Measurements from ENCODE around the gene AFP.

AFP gene

GRCh38 chr4:73439445-73439844 is 3.4 kb downstream of the AFP start:
- DNase-seq: no peak

- no peak for DNase-seq
Measured at GRCh38 chr4:73439991-73440390, 4.0 kb downstream of the AFP start.

GRCh38 chr4:73440653-73441052 is 4.6 kb downstream of the AFP start:
- no peak for DNase-seq

GRCh38 chr4:73442275-73442674 is 6.3 kb downstream of the AFP start:
- DNase-seq: no peak

DNA sequence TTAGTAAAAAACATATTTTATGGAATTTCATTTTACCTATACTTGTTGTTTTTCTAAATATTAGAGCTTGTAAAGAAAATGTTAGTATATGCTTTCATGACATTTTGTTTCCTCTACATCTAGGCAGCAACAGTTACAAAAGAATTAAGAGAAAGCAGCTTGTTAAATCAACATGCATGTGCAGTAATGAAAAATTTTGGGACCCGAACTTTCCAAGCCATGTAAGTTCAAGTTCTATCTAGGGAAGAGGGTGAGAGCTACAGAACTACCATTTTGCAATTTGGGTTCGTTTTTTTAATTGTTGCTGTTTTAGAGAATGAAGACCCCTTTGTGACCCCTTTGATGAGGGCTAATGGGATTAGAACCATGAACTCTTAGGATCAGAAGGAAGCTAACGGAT is 7.2 kb downstream of the AFP start:
- DNase-seq: no peak

DNA sequence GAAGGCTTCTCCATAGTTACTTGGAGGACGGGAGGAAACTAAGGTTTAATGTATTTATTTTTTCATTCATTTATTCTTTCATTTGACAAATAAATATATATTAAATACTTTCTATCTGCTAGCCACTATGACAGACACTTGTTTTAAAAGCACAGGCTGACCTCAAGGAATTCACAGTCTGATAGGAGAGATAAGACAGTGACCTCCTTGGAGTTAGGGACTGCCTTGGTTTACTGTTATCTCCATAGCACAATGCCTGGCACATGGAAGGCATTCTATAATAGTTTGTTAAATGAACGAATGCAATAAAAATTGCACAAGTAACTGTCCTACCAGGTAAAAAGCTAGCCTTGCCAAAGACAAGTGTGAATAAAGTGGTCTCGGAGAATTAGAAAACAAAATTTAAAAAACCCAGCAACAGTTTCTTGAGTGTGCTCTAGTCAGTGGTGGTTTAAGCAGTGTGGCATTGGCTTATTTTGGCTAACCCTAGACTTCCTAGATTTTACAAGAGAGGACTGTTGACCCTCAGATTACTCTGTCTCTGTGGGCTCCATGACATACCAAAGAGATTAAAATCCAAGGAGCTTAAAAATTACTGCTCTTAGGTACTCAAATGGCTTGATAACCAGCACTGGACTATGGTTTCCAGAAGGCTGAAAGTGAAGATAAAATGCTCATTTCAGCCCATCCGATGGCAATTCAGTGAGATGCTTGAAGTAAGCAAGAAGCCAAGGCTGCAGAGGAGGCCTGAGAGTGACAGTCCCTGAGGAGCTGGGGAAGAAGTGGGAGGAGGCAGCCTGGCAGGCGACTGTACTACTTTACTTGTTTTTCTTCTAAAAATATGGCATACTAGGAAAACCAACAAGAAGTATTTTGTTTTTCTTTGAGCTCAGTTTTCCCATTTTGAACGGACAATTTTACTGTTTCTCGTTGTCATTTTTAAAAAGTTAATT is 9.6 kb downstream of the AFP start:
- DNase-seq: no peak

- no peak for DNase-seq
Measured at GRCh38 chr4:73446336-73446938, 10.4 kb downstream of the AFP start.

DNA sequence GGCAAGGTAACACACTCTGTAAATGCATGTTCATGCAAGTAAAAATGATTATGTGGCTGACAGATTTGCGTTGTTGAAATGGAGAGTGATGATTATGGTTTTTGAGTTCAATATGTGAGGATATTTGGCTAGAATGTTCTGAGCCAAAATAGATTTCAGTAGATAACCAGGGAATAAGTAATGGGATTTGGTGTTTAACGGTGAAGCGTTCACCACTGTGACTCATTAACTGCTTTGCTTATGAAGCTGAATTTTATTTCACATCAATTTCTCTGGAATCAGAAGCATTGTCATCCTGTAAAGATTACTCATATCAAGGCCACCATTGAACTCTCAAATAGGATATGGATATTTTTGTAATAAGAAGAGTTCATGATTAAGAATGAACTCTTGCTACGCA is 11.7 kb downstream of the AFP start:
- no peak for DNase-seq

DNA sequence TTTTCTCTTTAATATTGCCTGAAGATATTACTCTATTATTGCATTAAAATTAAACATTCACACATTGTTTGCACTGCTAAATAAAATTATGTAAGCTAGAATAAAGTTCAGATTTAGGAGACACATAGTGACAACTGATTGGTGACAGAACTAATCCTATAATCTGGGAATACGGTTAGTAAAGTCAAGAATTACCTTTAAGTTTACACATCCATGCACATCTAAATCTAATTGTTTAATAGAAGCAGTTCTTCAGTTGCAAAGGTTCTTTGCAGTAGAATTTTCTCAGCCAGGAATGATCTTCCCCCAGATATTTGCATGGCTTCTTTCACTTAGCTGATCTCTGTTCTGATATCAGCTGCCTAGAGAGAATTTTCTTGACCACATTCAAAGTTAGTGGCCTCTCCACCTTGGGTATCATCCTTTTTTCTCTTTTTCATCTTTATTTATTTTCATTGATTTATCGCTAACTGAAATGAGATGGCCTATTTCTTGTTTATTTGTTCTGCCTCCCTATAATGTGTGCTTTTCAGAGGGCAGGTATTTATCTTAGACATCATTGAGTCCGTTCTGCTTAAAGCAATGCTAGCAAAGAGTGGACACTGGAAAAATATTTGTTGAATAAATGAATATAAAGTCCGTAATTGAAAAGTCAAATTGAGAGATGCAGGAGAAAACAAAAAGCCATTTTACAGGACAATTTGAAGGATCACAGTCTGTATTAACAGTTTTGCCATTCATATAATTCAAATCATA is 12.6 kb downstream of the AFP start:
- no peak for DNase-seq

DNA sequence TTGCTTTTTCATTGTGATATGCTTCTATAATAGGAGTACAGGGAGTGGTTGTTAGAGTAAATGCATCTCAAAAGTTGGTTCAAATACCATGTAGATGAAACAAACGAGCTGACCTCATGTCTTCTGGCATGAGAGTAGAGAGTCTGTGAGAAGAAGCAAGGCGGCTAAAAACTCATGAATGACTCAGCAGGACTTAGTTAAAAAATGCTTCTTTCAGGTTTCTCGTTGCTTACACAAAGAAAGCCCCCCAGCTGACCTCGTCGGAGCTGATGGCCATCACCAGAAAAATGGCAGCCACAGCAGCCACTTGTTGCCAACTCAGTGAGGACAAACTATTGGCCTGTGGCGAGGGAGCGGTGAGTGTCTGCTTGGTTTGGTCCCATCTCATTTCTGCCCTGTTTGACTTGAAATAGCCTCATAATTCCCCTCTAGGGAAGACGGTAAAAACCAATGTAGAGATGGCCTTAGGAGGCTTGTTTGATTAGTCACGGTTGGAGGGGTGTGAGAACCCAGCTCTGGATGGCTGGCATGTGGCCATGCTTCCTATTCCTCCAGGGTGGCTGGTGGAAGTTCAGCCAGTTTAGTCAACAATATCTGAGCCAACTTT is 14.5 kb downstream of the AFP start:
- DNase-seq: no peak

DNA sequence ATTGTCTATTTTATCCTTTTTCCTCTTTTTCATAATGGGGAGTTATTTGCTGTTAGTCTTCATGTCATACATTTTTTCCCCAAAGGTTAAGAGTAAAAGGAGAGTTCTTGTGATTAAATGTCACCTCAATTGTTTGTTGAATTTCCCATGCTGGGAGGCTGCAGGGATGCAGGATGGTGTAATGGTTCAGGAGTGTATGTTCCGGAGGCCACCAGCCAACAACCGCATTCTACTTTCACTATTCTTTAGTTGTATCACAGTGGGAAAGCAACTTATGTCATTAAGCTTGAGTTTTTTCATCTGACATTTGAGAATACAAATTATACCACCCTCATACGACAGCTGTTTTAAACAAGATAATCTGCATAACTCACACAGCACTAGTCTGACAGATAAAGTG is 15.4 kb downstream of the AFP start:
- DNase-seq: no peak

- no peak for DNase-seq
Measured at GRCh38 chr4:73451981-73452747, 16.1 kb downstream of the AFP start.

DNA sequence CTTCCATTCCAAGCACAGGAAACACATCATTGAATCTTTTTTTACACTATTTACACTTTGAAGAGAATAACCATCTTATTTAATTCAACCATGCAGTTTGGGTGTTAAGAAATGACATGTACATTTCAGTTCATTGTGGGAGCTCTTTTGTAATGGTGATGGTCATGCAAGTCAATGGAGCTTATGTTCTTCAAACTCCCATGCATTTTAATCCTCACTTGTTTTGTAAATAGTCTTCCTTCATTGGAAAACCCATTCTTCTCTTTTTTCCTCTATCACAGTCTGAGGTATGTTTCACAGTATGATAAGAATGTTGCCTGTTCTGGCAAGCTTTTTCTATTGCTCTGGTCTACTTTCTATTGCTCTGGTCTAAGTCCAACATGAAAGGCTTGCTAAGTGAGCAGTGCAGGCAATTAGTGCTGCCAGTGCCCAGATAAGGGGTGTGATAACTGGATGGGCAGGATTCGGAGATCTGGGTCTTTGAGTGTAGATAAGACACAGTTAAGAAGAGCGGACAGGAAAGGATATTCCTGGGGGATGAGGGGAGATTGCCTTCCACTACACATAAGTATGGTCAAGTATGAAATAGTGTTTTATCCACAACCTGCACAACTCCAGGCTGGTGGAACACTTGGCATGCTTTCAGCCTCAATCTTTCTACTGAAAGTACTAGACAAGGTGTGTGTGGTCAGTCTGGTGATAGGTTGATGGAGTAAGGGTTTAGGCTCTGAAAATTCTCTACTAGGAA is 17.1 kb downstream of the AFP start:
- DNase-seq: no peak

DNA sequence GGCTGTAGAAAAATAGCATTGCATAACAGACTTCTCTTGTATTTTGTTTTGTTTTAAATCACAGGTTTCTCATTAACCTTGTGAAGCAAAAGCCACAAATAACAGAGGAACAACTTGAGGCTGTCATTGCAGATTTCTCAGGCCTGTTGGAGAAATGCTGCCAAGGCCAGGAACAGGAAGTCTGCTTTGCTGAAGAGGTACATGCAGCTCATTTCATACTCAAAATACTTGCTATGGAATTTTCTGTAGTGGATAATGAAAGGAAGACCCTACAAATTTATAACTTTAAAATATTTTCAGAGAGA is 17.6 kb downstream of the AFP start:
- no peak for DNase-seq

DNA sequence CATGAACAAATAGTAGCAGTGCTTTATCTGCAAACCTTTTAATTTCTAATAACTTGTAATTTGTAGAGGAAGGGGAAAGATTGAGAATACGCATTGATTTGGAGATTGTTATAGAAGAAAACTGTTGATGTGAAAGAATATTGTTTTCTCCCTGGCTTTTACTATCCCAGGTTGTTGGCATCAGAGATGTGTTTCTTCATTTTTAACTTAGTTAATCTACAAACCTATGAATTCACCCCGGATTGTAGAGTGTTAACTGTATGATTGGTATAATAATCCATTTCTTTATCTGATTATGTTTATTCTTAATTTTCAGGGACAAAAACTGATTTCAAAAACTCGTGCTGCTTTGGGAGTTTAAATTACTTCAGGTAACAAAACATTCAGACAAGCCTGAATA is 18.9 kb downstream of the AFP start:
- no peak for DNase-seq

- DNase-seq: no peak
Measured at GRCh38 chr4:73456177-73457022, 20.4 kb downstream of the AFP start.

- DNase-seq: no peak
Measured at GRCh38 chr4:73458184-73459047, 22.4 kb downstream of the AFP start.

GRCh38 chr4:73459048-73459421 is 23.0 kb downstream of the AFP start:
- DNase-seq: no peak

DNA sequence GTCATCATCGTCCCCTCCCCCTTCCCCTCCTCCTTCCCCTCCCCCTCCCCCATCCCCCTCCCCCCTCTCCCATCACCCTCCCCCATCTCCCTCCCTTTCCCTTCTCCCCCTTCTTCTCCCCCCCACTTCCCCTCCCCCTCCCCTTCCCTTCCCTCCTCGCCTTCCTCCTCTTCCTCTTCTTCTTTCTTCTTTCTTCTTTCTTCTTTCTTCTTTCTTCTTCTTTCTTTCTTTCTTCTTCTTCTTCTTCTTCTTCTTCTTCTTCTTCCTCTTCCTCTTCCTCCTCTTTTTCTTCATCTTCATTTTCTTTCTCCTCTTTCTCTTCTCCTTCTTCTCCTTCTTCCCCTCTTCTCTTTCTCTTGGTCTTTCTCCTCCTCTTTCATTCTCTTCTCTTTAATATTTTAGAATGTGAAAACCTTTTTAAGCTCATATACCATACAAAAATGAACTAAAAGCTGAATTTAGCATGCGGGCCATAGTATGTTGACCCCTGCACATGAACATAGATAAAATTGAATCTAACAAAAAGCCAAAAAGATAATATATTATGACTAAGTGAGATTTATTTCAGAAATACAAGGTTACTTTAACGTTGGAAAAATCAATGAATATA is 25.0 kb downstream of the AFP start:
- DNase-seq: no peak

DNA sequence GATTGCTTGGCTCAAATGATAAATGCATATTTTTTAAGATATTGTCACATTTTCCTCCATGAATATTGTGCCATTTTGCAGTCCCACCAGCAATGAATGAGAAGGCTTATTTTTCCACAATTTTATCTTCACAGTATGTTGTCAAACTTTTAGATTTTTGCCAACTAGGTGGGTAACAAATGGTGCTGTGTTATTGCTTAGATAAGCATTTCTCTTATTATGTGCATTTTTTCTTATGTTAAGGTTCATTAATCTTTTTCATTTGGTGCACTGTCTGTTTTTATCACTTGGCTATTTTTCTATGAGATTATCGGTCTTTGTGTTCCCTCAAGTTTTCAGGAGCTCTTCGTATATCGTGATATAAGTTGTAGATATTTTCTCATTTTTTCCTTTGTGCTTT is 32.1 kb downstream of the AFP start:
- no peak for DNase-seq

Measured in activated effector memory CD4-positive, alpha-beta T cell treated with anti-CD3 and anti-CD28 coated beads, Interleukin-2, amount 50 U/mL, for 16 hours (primary cell).